PFSK-1 (cell line): ENCODE measurements around the gene GRK1.

ENCODE experiments used
- FOXP2 ChIP-seq: optimal IDR thresholded peaks from 2 replicates; pipeline ENCODE3; 2011; ENCODE audit warnings: borderline replicate concordance, control low read depth, inconsistent platforms; ENCODE audit not compliant: insufficient read depth; ENCODE audit errors: extremely low read length, extremely low read depth
- POLR2AphosphoS5 ChIP-seq: IDR thresholded peaks from 2 replicates; pipeline ENCODE4 v1.6.1; 2012; ENCODE audit warnings: low read depth, mild to moderate bottlenecking, control low read depth, low read length, moderate library complexity
- SIN3A ChIP-seq: IDR thresholded peaks from 2 replicates; pipeline ENCODE4 v1.6.1; 2012; ENCODE audit warnings: mild to moderate bottlenecking, low read length, moderate library complexity, borderline replicate concordance; ENCODE audit not compliant: insufficient read depth
- TAF1 ChIP-seq: IDR thresholded peaks from 2 replicates; pipeline ENCODE4 v1.6.1; 2012; ENCODE audit warnings: low read length, control low read depth, borderline replicate concordance; ENCODE audit not compliant: insufficient read depth
- TF ChIP-seq, protein P1 (sequence below), 2 experiments: IDR thresholded peaks; 2 replicates each; pipeline versions ENCODE4 v1.6.1 to v1.8.0; 2011 to 2012; ENCODE audit warnings: low read depth in 2 of 2, low read length in 2 of 2, control low read depth in 1 of 2, inconsistent platforms in 1 of 2, mild to moderate bottlenecking in 1 of 2, moderate library complexity in 1 of 2; ENCODE audit not compliant: insufficient read depth in 1 of 2

GRK1 gene

GRCh38 chr13:113776231-113777125 is 109.5 kb downstream of the GRK1 start:
- TF ChIP-seq FOXP2 (no peak), POLR2AphosphoS5 (no peak), SIN3A (no peak), TAF1 (no peak)
- TF ChIP-seq, protein P1, sequence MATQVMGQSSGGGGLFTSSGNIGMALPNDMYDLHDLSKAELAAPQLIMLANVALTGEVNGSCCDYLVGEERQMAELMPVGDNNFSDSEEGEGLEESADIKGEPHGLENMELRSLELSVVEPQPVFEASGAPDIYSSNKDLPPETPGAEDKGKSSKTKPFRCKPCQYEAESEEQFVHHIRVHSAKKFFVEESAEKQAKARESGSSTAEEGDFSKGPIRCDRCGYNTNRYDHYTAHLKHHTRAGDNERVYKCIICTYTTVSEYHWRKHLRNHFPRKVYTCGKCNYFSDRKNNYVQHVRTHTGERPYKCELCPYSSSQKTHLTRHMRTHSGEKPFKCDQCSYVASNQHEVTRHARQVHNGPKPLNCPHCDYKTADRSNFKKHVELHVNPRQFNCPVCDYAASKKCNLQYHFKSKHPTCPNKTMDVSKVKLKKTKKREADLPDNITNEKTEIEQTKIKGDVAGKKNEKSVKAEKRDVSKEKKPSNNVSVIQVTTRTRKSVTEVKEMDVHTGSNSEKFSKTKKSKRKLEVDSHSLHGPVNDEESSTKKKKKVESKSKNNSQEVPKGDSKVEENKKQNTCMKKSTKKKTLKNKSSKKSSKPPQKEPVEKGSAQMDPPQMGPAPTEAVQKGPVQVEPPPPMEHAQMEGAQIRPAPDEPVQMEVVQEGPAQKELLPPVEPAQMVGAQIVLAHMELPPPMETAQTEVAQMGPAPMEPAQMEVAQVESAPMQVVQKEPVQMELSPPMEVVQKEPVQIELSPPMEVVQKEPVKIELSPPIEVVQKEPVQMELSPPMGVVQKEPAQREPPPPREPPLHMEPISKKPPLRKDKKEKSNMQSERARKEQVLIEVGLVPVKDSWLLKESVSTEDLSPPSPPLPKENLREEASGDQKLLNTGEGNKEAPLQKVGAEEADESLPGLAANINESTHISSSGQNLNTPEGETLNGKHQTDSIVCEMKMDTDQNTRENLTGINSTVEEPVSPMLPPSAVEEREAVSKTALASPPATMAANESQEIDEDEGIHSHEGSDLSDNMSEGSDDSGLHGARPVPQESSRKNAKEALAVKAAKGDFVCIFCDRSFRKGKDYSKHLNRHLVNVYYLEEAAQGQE (IDR thresholded peaks at IDR 0.05; ENCODE audit: insufficient read depth in 1 of 2, low read depth in 2 of 2, low read length in 2 of 2): no peak

GRCh38 chr13:113777311-113778260 is 110.6 kb downstream of the GRK1 start:
- TF ChIP-seq, protein P1 (IDR thresholded peaks at IDR 0.05; ENCODE audit: insufficient read depth in 1 of 2, low read depth in 2 of 2, low read length in 2 of 2): peak in 1 of 2 experiments; percentile 82; a peak in 2 of 4 replicates
- no peak for TF ChIP-seq SIN3A

DNA sequence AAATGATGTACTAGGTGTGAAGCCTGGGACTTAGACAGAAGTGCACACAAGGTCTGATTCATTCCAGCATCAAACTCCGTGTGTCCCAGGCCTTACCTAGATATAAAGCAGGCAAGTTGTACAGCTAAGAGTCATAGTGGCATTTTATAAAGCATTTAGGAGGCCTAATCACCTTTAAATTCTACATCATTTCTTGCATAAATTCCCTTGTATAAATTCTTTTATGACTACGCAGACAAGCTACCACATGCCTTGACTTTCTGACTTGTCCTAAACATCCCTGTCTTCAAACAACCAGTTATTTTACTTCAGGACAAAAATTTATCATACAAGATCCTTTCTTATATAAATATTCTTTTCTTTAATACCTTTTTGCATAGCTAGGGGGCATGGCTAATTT is 114.6 kb downstream of the GRK1 start:
- TF ChIP-seq SIN3A (no peak), FOXP2 (no peak), TAF1 (no peak), POLR2AphosphoS5 (no peak)
- TF ChIP-seq, protein P1 (IDR thresholded peaks at IDR 0.05; ENCODE audit: insufficient read depth in 1 of 2, low read depth in 2 of 2, low read length in 2 of 2): no peak

DNA sequence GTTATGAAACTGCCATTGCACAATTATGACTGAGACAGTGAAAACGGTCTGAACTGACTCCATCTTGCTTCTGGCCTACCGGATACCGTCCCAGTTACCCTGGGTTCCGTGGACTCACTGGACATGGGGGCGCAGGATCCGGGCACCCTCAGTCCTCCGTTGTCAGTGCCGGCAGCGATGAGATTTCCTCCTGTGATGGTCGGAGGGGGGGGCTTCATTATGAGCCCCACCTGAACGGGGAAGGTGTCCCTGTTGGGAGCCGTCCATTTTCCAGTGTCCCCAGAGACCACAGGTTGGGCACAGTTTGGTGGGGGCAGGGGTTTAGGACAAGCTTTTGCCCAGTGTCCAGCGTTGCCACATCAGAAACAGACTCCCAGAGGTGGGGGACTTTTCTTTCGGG is 115.5 kb downstream of the GRK1 start:
- no peak for TF ChIP-seq SIN3A
- no peak for TF ChIP-seq TAF1
- no peak for TF ChIP-seq POLR2AphosphoS5
- TF ChIP-seq FOXP2: no peak
- TF ChIP-seq, protein P1 (IDR thresholded peaks at IDR 0.05; ENCODE audit: insufficient read depth in 1 of 2, low read depth in 2 of 2, low read length in 2 of 2): no peak
